HG03108 (cell line): ENCODE data around the gene PTBP3.
"Not testable (repeated sequence)": the region's sequence is repeated elsewhere in the genome, so short reads cannot be mapped to it uniquely, and the experiment has no call there.

Experiments used
- ATAC-seq: cut with Tn5 transposase; IDR thresholded peaks from one replicate; pipeline ENCODE4 v1.9.1; 2021; ENCODE audit warnings: moderate library complexity; ENCODE audit not compliant: unreplicated experiment

PTBP3 gene

DNA sequence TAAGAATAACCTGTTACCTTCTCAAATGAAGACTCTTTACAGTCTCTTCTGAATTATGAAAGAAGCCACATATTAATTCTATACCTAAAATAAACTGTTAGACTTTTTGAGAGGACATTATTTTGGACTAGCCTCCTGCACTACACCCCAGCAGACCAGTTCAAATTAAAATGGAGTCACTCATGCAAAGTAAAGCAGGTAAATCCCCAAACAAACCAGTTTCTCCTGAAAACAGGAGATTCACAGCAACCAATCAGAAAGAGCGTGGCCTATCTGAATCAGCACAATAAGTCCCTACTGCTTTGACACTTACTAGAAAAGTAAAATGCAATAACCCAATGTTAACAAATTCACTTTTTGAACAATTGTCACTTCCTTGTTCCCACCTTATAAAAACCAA, 58.8 kb downstream of the PTBP3 start:
- ATAC-seq: no peak

DNA sequence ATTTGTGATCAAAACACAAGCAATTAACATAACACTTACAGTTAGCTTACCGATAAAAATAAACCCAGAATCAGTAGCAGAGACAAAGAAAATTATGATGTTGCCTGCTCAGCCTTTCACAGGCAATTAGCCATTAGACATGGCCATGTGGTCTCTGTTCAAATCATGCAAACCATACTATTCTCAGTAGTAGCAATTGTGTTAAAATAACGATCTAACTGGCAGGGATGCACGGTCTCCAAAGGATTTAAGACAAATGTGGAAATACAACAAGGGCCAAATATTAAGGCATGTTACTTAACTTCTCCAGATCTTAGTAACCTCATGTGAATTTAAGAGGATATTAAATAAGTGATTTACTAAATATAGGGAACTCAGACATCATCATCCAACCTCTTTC, 59.5 kb downstream of the PTBP3 start:
- no peak for ATAC-seq

DNA sequence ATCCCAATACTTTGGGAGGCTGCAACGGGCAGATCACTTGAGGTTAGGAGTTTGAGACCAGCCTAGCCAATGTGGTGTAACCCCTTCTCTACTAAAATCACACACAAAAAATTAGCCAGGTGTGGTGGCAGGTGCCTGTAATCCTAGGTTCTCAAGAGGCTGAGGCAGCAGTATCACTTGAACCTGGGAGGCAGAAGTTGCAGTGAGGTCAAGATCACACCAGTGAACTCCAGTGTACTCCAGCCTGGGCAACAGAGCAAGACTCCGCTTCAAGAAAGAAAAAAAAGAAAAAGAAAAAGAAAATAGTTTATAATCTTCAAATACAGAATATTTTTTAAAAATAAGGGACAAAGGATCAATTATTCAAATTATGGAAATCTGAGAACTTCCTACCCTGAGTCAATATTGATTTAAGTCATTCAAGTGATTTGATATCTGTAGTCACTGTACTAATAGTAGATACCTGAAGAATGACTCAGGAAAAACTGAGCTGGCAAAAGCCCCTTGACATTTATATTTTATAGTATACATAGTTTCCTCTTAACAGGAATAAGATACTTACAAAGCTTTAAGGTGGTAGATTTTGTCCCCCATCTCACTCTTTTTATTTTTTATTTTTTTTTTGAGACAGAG, 61.8 kb downstream of the PTBP3 start:
- ATAC-seq: no peak

DNA sequence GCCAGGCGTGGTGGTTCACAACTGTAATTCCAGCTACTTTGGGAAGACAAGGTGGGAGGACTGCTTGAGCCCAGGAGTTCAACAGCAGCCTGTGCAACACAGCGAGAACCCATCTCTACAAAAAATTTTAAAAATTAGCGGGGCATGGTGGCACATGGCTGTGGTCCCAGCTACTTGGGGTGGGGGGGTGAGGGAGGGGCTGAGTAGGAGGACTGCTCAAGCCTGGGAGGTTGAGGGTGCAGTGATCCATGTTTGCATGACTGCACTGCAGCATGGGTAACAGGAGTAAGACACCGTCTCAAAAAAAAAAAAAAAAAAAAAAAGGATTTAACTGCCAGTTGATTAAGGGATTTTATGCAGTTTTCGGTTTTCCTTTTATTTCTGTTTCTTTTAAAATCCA, 65.0 kb downstream of the PTBP3 start:
- no peak for ATAC-seq

DNA sequence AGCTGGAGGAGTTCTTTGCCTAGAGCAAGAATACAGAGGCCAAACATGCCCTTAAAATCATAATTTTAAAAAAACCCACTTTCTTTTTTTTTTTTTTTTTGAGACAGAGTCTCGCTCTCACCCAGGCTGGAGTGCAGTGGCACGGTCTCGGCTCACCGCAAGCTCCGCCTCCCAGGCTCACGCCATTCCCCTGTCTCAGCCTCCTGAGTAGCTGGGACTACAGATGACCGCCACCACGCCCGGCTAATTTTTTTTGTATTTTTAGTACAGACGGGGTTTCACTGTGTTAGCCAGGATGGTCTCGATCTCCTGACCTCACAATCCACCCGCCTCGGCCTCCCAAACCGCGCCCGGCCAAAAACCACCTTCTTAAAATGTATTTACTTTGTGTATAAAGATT, 66.3 kb downstream of the PTBP3 start:
- not testable (repeated sequence) for ATAC-seq

DNA sequence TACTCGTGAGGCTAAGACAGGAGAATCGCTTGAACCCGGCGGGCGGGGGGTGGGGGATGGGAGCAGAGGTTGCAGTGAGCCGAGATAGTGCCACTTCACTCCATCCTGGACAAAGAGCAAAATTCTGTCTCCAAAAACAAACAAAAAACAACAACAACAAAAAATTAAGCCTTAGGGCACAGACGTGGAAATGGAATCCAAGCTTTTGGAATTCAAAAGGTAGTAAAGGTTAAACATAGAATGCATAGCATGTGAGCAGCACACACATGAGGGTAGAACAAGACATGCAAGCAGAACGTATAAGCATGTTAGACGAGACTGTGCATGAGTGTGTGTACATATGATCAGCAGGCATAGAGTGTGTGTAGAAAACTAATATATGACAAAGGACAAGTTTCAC, 68.0 kb downstream of the PTBP3 start:
- no peak for ATAC-seq

DNA sequence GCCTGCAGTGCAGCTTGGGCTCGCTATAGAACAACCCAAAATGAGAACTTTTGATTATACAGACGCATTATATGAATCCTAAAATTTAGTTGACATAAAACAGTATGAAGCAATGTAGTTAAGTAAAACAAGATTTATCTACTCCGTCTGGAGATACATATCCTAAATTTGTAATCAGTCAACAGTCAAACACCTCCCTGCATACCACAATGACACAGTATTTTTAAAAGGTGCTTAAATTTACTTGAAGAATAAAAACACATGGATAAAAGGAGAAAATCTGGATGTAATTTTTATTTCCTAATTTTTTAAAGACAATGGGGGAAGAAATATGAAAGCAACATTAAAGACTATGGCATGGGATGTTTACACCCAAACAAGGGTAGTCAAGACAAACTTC, 70.8 kb downstream of the PTBP3 start:
- no peak for ATAC-seq

DNA sequence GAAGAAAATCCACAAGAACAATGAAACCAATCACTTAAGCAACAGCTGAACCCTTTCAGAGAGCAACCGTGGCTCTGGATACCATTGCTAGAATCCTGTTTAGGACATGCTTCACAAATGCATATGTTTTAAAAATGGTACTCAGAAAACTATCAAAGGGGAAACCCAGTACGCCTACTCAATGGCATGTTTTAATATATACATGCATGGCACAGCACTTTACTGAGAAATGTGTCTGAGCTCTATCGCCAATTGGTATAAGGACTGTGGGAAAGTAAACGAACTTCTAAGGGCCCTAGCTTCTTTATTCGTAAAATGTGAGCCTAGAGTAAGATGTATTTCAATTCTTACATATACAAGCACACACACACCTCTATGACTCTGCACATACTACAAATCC, 72.3 kb downstream of the PTBP3 start:
- ATAC-seq: no peak

DNA sequence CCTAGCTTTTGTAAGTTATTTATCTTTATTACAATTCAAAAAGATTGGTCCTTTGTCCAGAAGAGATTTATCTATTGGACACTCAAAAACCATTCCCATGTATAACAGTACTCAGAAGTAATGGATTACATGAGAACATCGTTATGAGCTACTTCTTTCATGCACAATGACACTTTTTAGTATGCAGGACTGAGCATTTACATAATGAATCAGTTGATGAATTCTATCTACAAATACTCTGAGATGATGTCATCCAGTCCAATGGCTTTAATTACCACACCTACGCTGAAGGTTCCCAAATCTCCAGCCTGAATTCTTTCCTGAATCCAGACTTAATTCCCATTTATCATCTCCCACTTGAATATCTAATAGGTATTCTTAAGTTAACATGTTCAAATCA, 75.3 kb downstream of the PTBP3 start:
- no peak for ATAC-seq

DNA sequence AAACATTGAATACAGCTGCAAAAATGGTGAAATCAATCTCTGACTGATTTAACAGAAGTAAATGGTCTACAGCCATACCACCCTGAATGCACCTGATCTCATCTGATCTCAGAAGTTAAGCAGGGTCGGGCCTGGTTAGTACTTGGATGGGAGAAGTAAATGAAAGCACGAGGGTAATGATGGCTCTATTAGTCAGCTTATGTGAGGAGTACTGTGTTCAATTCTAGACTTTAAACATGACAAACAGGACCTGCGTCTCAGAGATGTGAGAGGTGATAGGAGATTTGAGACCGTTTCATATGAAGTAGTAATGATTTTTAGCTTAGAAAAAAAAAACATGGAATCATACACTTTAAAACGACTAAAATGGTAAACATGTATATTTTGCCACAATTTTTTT, 81.2 kb downstream of the PTBP3 start:
- no peak for ATAC-seq

DNA sequence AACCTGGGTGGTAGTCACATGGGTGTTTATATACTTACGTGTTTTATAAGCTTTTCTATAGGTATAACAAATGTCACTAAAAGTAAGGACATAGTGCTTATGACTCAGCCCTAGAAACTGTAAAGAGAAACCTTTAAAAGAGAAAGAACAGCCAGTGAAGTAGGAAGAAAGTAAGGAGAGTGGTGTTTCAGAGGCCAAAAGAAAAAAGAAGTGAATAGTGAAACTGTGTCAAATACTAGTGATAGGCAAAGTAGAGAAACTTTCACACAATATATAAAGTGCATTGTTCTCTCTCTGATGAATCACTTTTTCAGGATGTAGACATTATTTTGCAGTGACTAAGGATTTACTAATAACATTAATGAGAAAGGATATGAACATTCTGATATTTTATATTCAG, 84.1 kb downstream of the PTBP3 start:
- no peak for ATAC-seq

DNA sequence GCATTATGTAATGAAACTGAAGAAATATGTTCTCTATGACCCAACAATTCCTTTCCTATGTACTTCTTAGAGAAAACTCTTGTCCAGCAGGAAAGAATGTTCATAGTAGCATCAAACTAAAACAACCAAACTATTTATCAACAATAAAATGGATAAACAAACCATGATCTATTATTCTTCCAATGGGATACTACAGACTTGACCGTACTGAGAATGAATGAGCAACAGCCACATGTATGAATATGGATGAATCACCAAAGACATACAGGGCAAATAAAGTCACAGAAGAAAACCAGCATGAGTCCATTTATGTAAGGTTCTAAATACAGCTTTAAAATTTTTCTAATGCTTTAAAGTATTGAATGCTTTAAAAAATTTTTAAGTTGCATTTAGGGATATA, 84.7 kb downstream of the PTBP3 start:
- ATAC-seq: no peak

DNA sequence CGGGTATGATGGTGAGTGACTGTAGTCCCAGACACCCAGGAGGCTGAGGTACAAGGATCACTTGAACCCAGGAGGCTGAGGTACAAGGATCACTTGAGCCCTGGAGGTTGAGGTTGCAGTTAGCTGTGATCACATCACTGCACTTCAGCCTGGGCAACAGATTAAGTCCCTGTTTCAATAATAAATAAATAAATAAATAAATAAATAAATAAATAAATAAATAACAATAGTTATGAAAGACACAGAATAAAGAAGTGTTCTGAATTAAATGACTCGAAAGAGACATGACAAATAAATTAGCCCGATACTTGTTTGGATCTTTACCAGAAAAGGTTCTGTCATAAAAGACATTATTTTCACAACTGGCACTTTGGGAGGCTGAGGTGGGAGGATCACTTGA, 86.3 kb downstream of the PTBP3 start:
- ATAC-seq: no peak

DNA sequence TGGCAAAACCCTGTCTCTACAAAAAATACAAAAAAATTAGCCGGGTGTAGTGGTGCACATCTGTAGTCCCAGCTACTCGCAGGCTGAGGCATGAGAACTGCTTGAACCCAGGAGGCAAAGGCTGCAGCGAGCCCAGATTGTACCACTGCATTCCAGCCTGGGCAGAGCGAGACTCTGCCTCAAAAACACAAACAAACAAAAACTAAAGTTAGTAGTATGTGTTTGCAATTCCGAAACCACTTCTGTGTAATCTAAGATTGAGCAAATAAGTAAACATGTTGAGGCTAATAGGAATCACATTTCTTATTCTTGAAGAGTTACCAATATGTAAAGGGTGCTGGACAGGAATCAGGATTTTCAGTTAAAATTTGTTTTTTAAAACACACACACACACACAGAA, 88.3 kb downstream of the PTBP3 start:
- no peak for ATAC-seq

DNA sequence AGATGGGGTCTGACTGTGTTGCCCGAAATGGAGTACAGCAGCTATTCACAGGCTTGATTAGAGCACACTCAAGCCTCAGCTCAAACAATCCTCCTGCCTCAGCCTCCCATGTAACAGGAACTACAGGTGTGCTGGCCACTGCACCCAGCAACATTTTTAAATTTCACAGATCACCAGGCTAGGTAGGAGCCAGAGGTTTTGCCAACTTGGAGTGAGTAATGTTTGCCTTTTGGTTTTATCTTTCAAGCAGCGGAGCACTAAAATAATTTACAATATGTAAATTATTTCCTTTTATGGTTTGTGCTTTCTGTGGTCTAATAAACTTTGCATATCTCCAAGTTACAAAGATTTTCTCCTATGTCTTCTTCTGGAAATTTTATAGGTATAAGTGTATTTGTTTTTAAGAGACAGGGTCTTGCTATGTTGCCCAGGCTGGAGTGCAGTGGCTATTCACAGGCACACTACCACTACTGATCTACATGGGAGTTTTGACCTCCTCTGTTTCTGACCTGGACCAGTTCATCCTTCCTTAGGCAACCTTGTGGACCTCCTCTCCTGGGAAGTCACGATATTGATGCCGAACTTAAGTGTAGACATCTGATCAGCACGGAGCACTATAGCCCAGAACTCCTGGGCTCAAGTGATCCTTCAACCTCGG, 91.1 kb downstream of the PTBP3 start:
- no peak for ATAC-seq

DNA sequence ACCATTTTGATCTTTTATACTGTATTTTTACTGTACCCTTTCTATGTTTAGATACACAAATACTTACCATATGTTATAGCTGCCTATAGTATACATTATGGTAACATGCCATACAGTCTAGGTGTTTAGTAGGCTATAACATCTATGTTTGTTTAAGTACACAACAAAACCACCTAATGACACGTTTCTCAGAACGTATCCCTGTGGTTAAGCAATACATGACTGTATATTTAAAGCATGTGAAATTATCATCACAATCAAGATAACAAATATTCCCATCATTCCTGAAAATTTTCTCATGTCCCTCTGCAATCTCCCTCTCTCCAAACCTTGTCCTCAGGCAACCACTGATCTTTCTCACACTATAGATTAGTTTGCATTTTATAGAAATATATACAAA, 91.9 kb downstream of the PTBP3 start:
- no peak for ATAC-seq

DNA sequence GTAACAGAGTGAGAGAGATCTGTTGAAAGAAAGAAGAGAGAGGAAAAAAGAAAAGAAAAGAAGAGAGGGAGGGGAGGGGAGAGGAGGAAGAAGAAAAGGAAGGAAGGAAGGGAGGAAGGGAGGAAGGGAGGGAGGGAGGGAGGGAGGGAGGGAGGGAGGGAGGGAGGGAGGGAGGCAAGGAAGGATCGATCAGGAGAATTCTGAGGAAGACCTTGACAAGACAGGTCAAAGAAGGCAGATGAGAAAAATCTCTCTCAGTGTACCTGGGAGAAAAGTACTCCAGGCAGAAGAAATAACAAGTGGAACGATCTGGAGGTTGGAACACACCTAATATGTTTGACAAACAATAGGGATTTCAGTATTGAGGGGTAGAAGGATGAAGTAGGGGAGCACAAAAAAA, 93.7 kb downstream of the PTBP3 start:
- no peak for ATAC-seq

DNA sequence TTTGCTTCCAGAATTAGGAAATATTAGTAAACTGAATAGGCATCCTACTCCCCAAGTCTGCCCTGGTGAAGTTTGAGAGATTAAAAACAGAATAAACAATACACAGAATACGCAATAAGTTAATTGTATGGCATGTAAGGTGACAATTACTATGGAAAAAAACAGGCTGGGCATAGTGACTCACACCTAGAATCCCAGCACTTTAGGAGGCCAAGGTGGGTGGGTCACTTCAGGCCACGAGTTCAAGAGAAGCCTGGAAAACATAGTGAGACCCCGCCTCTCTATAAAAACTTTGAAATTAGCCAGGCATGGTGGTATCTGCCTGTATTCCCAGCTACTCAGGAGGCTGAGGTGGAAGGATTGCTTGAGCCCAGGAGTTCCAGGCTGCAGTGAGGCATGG, 94.1 kb downstream of the PTBP3 start:
- no peak for ATAC-seq

DNA sequence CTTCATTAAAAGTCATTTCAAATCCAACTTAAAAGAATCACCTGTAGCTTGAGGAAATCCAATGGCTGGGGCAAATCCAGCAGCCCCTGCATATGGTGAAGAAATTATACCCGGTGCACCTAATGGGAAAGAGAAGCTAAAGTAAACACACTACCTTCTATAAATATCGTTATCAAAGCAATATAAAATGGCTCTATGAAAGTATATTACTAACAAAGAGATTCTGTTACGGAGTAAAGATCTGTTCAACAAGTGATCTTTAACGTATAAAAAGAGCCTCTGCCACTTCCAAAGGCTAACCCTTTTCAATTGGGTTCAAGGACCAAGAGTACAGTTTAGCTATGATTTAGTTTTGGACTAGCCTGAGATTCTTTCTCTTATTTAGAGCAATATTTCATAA, 98.6 kb downstream of the PTBP3 start:
- ATAC-seq: no peak

DNA sequence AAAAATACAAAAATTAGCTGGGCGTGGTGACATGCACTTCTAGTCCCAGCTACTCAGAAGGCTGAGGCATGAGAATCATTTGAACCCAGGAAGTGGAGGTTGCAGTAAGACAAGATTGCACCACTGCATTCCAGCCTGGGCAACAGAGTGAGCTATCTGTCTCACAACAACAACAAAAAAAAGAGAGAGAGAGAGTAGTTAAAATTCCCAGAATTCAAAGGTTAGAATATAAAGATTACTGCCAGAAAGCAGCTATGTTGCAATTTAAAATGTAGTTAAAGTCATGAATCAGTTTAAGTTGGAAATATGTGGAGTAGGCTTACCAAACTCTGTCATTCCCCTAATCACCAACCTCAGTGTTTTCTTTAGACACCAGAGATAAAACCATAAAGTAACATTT, 99.7 kb downstream of the PTBP3 start:
- no peak for ATAC-seq

DNA sequence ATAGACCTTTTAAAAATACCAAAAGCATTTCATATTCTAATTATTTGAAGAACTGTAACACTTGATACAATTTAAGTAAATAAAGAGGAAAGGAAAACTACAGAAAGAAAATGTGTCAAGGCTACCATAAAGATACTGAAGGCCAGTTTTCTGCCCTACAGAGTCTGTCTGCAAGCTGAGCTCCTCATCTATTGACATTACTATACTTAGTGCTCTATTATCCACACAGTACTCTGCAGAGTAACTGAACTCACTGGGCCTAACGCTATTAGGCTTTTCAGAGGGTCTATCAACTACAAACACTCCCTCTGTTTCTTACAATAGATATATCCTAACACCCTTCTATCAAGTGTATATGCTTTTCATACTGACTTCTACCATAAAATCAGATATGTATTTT, 101.2 kb downstream of the PTBP3 start:
- no peak for ATAC-seq

DNA sequence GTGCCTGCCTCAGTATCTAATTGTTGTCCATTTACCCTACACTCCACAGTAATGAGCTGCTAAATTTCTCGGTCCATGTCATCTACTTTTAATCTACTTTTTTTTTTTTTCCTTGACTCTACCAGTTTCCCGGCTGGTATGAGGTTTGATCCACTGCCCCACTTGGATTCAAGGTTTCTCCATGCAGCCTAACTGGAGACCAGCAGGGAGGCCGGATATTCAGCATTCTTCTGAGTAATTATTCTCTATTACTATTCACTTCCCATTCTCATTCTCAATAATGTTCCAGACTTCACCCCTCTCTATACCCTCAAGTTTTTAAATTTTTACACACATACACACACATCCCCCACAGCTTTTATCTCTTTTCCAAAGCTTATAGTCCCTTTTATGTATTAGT, 107.3 kb downstream of the PTBP3 start:
- ATAC-seq: no peak
